Stomach (tissue), 9 donors: ENCODE measurements around the gene GRAMD1B. TPM values are rescaled to one million over a fixed set of nuclear protein-coding genes. Genes with fewer than 3 reads are reported as not detected.

Experiments used
- DNase-seq, 2 donors: peaks; one replicate each; pipeline versions ENCODE4 v3.0.0 to v3.0.0-alpha.2; 2013 to 2019
- H3K27ac ChIP-seq, 5 donors: fragments of 200-600 bp in 4 of 5; sonication (generic) in 4 of 5; one replicate each; pipeline ENCODE4 v1.5.1; 2013 to 2019; ENCODE audit warnings: mild to moderate bottlenecking in 1 of 5, moderate library complexity in 1 of 5
- H3K27me3 ChIP-seq, 3 donors: fragments of 200-600 bp; sonication (generic); one replicate each; pipeline ENCODE4 v1.5.1; 2017 to 2019; ENCODE audit warnings: mixed run types in 1 of 3
- H3K36me3 ChIP-seq, 4 donors: fragments of 200-600 bp; sonication (generic); 1 replicate in 3 of 4; 2 replicates in 1 of 4; pipeline ENCODE4 v1.5.1; 2016 to 2019
- H3K4me1 ChIP-seq, 4 donors: fragments of 200-600 bp; sonication (generic); one replicate each; pipeline ENCODE4 v1.5.1; 2016 to 2019
- H3K4me3 ChIP-seq, 4 donors: fragments of 200-600 bp; sonication (generic) in 3 of 4; one replicate each; pipeline ENCODE4 v1.5.1; 2016 to 2019; ENCODE audit warnings: mild to moderate bottlenecking in 1 of 4
- H3K9me3 ChIP-seq, 4 donors: fragments of 200-600 bp; sonication (generic); one replicate each; pipeline ENCODE4 v1.5.1; 2016 to 2019
- EP300 ChIP-seq: sonication (generic); formaldehyde crosslinking; IDR thresholded peaks from one replicate; pipeline ENCODE4 v1.6.1; 2017; ENCODE audit warnings: antibody characterized with exemption
- POLR2A ChIP-seq, 4 donors: fragments of 450-650 bp; IDR thresholded peaks; one replicate each; pipeline ENCODE4 v1.6.1; 2016; ENCODE audit warnings: antibody characterized with exemption in 4 of 4, control low read depth in 2 of 4, mild to moderate bottlenecking in 1 of 4, moderate library complexity in 1 of 4
- POLR2AphosphoS5 ChIP-seq, 3 donors: sonication (generic); formaldehyde crosslinking; IDR thresholded peaks; one replicate each; pipeline ENCODE4 v1.6.1; 2016; ENCODE audit warnings: antibody characterized with exemption in 3 of 3
- WGBS, 5 donors: extraction: QIAGEN DNeasy Blood & Tissue Kit in 3 of 5; methylation state at CpG; one replicate each; pipeline versions ENCODE4 v1.1.5 to v1.1.7; 2013 to 2018; 5-methylcytosine and 5-hydroxymethylcytosine counted together
- intact Hi-C: fragments of 100-400 bp; cut with DNase I; formaldehyde crosslinking; loops from one replicate; pipeline ENCODE4 v1.15.1; 2023; ENCODE audit warnings: low total_unique reads
- polyA plus RNA-seq, 3 donors: library from polyadenylated mRNA; stranded (reverse); fragments of 200-250 nt; gene quantifications; one replicate each; pipeline ENCODE4 v1.2.3, GENCODE V29; 2013
- total RNA-seq, 5 donors: library from RNA; depleted of rRNA; stranded (reverse); fragments of >200 nt; gene quantifications; one replicate each; pipeline versions ENCODE4 v1.1.0 to v1.2.3, GENCODE V29; 2014 to 2016
- TF ChIP-seq, protein P1 (sequence below), 7 experiments: fragments of 450-650 bp in 4 of 7; fragments of 200-600 bp in 3 of 7; sonication (generic) in 3 of 7; IDR thresholded peaks; one replicate each; pipeline ENCODE4 v1.5.1; 2016 to 2019; ENCODE audit warnings: antibody characterized with exemption in 7 of 7, control low read depth in 2 of 7, mild to moderate bottlenecking in 1 of 7
- donor health status: healthy with polysubstance abuse.
- donor health status: Bipolar disorder and iron deficiency.
- donor health status: healthy.

GRAMD1B gene
- total and polyA plus RNA-seq, 8 donors, result 0.58 to 39.7 (median 12.2) TPM

DNA sequence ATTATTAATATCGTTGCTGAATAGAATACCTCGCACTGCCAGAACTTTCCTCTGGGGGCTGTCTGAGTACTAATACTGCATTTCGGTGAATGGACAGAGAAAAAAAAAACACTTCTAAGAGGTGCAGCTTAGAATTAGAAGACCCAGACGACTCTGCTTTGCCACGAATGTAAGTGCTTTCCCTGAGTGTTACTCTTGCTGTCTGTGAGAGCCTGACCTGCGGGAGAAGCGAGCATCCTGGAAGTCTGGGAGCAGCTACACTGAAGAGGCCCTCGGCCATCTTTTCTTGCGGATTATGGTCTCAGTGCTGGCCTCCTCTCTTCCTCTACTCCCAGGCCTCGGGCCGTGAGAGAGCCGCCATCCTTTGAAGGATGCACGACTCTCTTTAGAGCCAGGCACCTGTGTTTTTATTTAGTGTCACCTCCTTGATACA is 129.5 kb downstream of the GRAMD1B start:
- TF ChIP-seq POLR2AphosphoS5 (IDR thresholded peaks at IDR 0.05), result no peak
- no peak for TF ChIP-seq EP300
- TF ChIP-seq, protein P1, sequence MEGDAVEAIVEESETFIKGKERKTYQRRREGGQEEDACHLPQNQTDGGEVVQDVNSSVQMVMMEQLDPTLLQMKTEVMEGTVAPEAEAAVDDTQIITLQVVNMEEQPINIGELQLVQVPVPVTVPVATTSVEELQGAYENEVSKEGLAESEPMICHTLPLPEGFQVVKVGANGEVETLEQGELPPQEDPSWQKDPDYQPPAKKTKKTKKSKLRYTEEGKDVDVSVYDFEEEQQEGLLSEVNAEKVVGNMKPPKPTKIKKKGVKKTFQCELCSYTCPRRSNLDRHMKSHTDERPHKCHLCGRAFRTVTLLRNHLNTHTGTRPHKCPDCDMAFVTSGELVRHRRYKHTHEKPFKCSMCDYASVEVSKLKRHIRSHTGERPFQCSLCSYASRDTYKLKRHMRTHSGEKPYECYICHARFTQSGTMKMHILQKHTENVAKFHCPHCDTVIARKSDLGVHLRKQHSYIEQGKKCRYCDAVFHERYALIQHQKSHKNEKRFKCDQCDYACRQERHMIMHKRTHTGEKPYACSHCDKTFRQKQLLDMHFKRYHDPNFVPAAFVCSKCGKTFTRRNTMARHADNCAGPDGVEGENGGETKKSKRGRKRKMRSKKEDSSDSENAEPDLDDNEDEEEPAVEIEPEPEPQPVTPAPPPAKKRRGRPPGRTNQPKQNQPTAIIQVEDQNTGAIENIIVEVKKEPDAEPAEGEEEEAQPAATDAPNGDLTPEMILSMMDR (IDR thresholded peaks at IDR 0.05), result no peak
- no peak for TF ChIP-seq POLR2A (IDR thresholded peaks at IDR 0.05)
- Histone ChIP-seq H3K36me3 (no peaks in the 10 kb centered on the region), H3K27ac (peak overlapping the region in 3 of 5 donors; percentile 3 to 74 (median 46)), H3K4me3 (peak overlapping the region; percentile 36 to 42 (median 41)), H3K27me3 (no peaks in the 10 kb centered on the region), H3K9me3 (no peaks in the 10 kb centered on the region), H3K4me1 (peaks cover 12 to 33% (median 23%) of the 10 kb centered on the region in 4 donors)
- intact Hi-C loops, result no loop called here
- 19 to 39% (median 26%) methylated on average over 13 of the region's 13 CpGs for WGBS, 5 donors
- peak in 1 of 2 donors; percentile 36 for DNase-seq

DNA sequence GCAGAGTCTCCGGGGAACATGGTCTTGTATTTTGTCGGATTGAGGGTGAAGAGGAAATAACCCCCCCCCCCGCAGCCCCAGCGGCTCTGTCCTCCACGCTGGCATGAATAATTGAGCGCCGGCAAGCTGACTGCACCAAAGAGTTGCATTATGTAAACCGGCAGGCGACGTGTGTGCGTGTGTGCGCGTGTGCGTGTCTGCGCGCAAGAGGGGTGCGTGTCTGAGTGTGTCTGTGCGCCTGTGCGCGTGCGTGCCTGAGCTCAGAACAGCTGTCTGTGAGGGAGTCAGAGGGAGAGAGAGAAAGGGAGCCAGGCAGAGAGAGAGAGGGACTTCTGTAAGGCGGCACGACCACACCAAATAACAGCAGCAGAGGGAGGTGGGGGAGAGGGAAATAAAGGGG is 129.9 kb downstream of the GRAMD1B start:
- 7 to 22% (median 12%) methylated on average over 23 of the region's 23 CpGs for WGBS, 5 donors
- H3K27me3 ChIP-seq, result no peaks in the 10 kb centered on the region
- peaks cover 12 to 33% (median 23%) of the 10 kb centered on the region in 4 donors for H3K4me1 ChIP-seq
- TF ChIP-seq POLR2A (IDR thresholded peaks at IDR 0.05) (no peak), EP300 (no peak), POLR2AphosphoS5 (IDR thresholded peaks at IDR 0.05) (peak in 2 of 3 donors; percentile 2 to 22)
- H3K36me3 ChIP-seq, result no peaks in the 10 kb centered on the region
- H3K4me3 ChIP-seq, result peak overlapping the region; percentile 36 to 42 (median 41)
- H3K27ac ChIP-seq, result peak overlapping the region in 3 of 5 donors; percentile 3 to 74 (median 46)
- peak; percentile 46 to 90 for DNase-seq
- no peaks in the 10 kb centered on the region for H3K9me3 ChIP-seq
- intact Hi-C loops, result no loop called here

DNA sequence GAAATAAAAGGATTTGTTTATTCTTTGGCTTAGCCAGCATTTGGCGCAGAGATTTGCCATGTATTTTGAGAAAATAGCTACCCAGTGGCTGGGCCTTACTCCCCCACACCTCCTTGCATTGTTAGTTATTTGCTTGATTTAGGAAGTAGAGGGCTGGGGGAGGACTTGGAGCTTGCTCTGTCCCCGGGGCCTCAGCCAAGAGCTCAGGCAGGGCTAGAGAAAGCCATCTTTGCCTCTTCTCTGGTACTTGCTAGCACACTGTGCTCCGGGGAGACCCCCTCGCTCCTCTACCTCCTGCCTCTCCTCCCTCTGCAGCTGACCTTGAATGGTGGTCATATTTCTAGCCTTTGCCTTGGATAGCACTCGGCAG is 131.3 kb downstream of the GRAMD1B start:
- 73 to 84% (median 77%) methylated on average over 5 of the region's 5 CpGs for WGBS, 5 donors
- H3K36me3 ChIP-seq, result no peaks in the 10 kb centered on the region
- H3K9me3 ChIP-seq, result no peaks in the 10 kb centered on the region
- no peak for DNase-seq
- TF ChIP-seq EP300, result no peak
- TF ChIP-seq, protein P1 (IDR thresholded peaks at IDR 0.05), result no peak
- TF ChIP-seq POLR2AphosphoS5 (IDR thresholded peaks at IDR 0.05), result no peak
- TF ChIP-seq POLR2A (IDR thresholded peaks at IDR 0.05), result no peak
- no peaks in the 10 kb centered on the region for H3K27me3 ChIP-seq
- peak overlapping the region in 3 of 5 donors; percentile 40 to 74 (median 46) for H3K27ac ChIP-seq
- no peak overlapping the region for H3K4me3 ChIP-seq
- intact Hi-C loops, result no loop called here
- peaks cover 12 to 33% (median 23%) of the 10 kb centered on the region in 4 donors for H3K4me1 ChIP-seq

DNA sequence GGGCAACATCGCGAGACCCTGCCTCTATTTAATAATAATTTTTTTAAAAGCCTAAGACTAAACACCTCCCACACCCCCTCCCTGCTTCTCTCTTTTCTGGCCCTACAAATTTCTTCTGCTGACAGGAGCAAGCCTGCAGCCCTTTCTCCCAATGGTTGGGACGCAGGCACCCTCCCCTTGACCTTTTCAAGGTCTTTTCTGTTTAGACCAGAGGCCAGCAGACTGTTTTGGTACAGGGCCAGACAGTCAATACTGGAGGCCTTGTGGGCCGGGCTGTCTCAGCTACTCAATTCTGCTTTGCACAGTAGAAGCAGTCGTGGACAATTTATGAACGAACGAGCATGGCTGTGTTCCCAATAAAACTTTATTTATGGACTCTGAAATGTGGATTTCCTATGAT is 132.1 kb downstream of the GRAMD1B start:
- WGBS, 5 donors, result 38 to 60% (median 43%) methylated on average over 7 of the region's 7 CpGs
- H3K4me1 ChIP-seq, result peaks cover 12 to 33% (median 23%) of the 10 kb centered on the region in 4 donors
- peak overlapping the region in 1 of 5 donors; percentile 74 for H3K27ac ChIP-seq
- no peak overlapping the region for H3K4me3 ChIP-seq
- intact Hi-C loops, result no loop called here
- TF ChIP-seq, protein P1 (IDR thresholded peaks at IDR 0.05), result no peak
- no peak for TF ChIP-seq POLR2AphosphoS5 (IDR thresholded peaks at IDR 0.05)
- no peak for TF ChIP-seq EP300
- TF ChIP-seq POLR2A (IDR thresholded peaks at IDR 0.05), result no peak
- no peaks in the 10 kb centered on the region for H3K36me3 ChIP-seq
- H3K27me3 ChIP-seq, result no peaks in the 10 kb centered on the region
- peak; percentile 59 to 67 for DNase-seq
- no peaks in the 10 kb centered on the region for H3K9me3 ChIP-seq

DNA sequence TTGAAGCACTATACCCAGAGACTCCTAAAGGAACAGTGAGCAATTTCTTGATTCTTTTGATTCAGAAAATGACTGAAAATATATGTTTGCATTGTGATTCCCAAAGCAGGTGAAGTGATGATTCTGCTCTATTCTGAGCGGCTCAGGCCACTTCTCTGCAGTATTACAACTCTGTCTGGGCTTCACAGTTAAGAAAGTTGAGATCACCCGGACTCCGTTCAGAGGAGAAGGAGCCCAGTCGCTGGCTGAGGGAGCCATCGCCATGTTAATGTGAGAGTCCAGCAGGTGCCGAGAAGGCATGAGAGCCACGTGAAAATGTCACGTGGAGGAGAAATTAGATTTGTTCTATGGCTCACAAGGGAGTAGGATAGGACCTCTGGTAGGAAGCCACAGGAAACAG is 132.8 kb downstream of the GRAMD1B start:
- WGBS, 5 donors, result 93 to 96% (median 94%) methylated on average over 8 of the region's 8 CpGs
- no peaks in the 10 kb centered on the region for H3K36me3 ChIP-seq
- intact Hi-C loops, result no loop called here

More for the DNA sequence above, 132.8 kb downstream of the GRAMD1B start:
- H3K27ac ChIP-seq, result no peak overlapping the region
- TF ChIP-seq POLR2AphosphoS5 (IDR thresholded peaks at IDR 0.05), result no peak
- no peak for TF ChIP-seq POLR2A (IDR thresholded peaks at IDR 0.05)
- TF ChIP-seq, protein P1 (IDR thresholded peaks at IDR 0.05), result no peak
- TF ChIP-seq EP300, result no peak
- DNase-seq, result no peak
- no peaks in the 10 kb centered on the region for H3K27me3 ChIP-seq
- H3K4me1 ChIP-seq, result peaks cover 12 to 33% (median 23%) of the 10 kb centered on the region in 4 donors
- H3K4me3 ChIP-seq, result no peak overlapping the region
- no peaks in the 10 kb centered on the region for H3K9me3 ChIP-seq
